HepG2 (cell line): Measurements from ENCODE around the gene PHLDB1. TPM values are rescaled to one million over a fixed set of nuclear protein-coding genes. Genes with fewer than 3 reads are reported as not detected.

ENCODE experiments used
- ATAC-seq: fragments of 200-7000 bp; cut with Tn5 transposase; 3 replicates; pipeline ENCODE4 v1.9.1; 2020; ENCODE audit warnings: mild to moderate bottlenecking, moderate library complexity
- BruUV-seq: library from RNA; stranded (reverse); fragments of 400-500 nt; replicated peaks from 2 replicates; lab custom pipeline; 2021; lab: Mats Ljungman, UMichigan
- CTCF ChIA-PET: fragments of 300-600 bp; formaldehyde crosslinking; extraction: SDS; loops from one replicate; lab custom pipeline; 2021; ENCODE audit warnings: low total read pairs, inconsistent platforms, low intra/inter-chr PET ratio; lab: Yijun Ruan, JAX
- POLR2A ChIA-PET: fragments of 350-600 bp; sonication (Branson Sonifier 250); formaldehyde crosslinking; loops from one replicate; lab custom pipeline; 2020; ENCODE audit warnings: antibody characterized with exemption, inconsistent platforms; lab: Yijun Ruan, JAX
- DNase-seq: peaks from one replicate; pipeline ENCODE4 v3.0.0-alpha.2; 2015; ENCODE audit warnings: low spot score
- FAIRE-seq: peaks from 3 replicates; lab custom pipeline; 2011; peaks lifted over from hg19 to GRCh38; lab: Jason Lieb, UNC
- H2AFZ ChIP-seq: one replicate; pipeline ENCODE4 v1.6.1; 2011; ENCODE audit warnings: low read length, inconsistent platforms
- H3K27ac ChIP-seq: fragments of 300-600 bp; 3 replicates; pipeline ENCODE4 v1.8.0; 2011; ENCODE audit warnings: mixed run types, mild to moderate bottlenecking, mixed read lengths, low read length, inconsistent platforms; ENCODE audit not compliant: insufficient read depth; ENCODE audit errors: extremely low read length
- H3K27me3 ChIP-seq, 2 experiments: fragments of 200-600 bp in 1 of 2; 2 replicates in 1 of 2; 3 replicates in 1 of 2; pipeline versions ENCODE4 v1.6.0 to v1.8.0; 2011; ENCODE audit warnings: low read length in 2 of 2, mild to moderate bottlenecking in 2 of 2, moderate library complexity in 2 of 2, inconsistent platforms in 1 of 2; ENCODE audit not compliant: insufficient read depth in 2 of 2, control insufficient read depth in 1 of 2
- H3K36me3 ChIP-seq, 2 experiments: fragments of 200-600 bp in 1 of 2; replicated peaks in 1 of 2; 2 replicates in 1 of 2; 3 replicates in 1 of 2; pipeline versions ENCODE4 v1.5.1 to v1.8.0; 2011; ENCODE audit warnings: low read length in 2 of 2, inconsistent platforms in 1 of 2; ENCODE audit not compliant: insufficient read depth in 2 of 2, control insufficient read depth in 1 of 2
- H3K4me1 ChIP-seq: 2 replicates; pipeline ENCODE4 v1.5.1; 2012; ENCODE audit warnings: low read length, inconsistent platforms; ENCODE audit not compliant: insufficient read depth
- H3K4me2 ChIP-seq: 2 replicates; pipeline ENCODE4 v1.6.0; 2011; ENCODE audit warnings: low read depth, low read length, inconsistent platforms
- H3K4me3 ChIP-seq, 3 experiments: fragments of 200-600 bp in 1 of 3; sonication (generic), shearing (Covaris generic) in 1 of 3; replicated peaks in 1 of 3; 2 replicates each; pipeline ENCODE4 v1.5.1; 2011 to 2016; ENCODE audit warnings: low read length in 3 of 3, inconsistent platforms in 2 of 3, low read depth in 2 of 3, mild to moderate bottlenecking in 2 of 3, control low read depth in 1 of 3, mixed read lengths in 1 of 3; ENCODE audit not compliant: insufficient read depth in 1 of 3
- H3K79me2 ChIP-seq: one replicate; pipeline ENCODE4 v1.6.1; 2011; ENCODE audit warnings: low read length, inconsistent platforms; ENCODE audit not compliant: insufficient read depth
- H3K9ac ChIP-seq: 2 replicates; pipeline ENCODE4 v1.6.0; 2011; ENCODE audit warnings: mild to moderate bottlenecking, low read depth, low read length, inconsistent platforms; ENCODE audit not compliant: insufficient read depth
- H3K9me3 ChIP-seq: 2 replicates; pipeline ENCODE4 v1.5.1; 2012; ENCODE audit warnings: mild to moderate bottlenecking, low read length
- H4K20me1 ChIP-seq: 2 replicates; pipeline ENCODE4 v1.6.0; 2011; ENCODE audit warnings: inconsistent platforms, mild to moderate bottlenecking, low read length, moderate library complexity; ENCODE audit not compliant: insufficient read depth
- BCL6 ChIP-seq: IDR thresholded peaks from 2 replicates; pipeline ENCODE4 v1.6.1; 2016; ENCODE audit warnings: missing genetic modification reagents, missing compliant biosample characterization
- CEBPZ ChIP-seq: IDR thresholded peaks from 2 replicates; pipeline ENCODE4 v1.6.1; 2012; ENCODE audit warnings: low read length, improper control_type of control experiment
- FOXC1 ChIP-seq: sonication (generic); formaldehyde crosslinking; IDR thresholded peaks from 2 replicates; pipeline ENCODE4 v1.8.0; 2022; ENCODE audit warnings: mild to moderate bottlenecking, missing genetic modification reagents, borderline replicate concordance
- IKZF5 ChIP-seq: IDR thresholded peaks from 2 replicates; pipeline ENCODE4 v1.6.1; 2018; ENCODE audit warnings: missing genetic modification reagents, mild to moderate bottlenecking, missing compliant biosample characterization
- MIER2 ChIP-seq: IDR thresholded peaks from 2 replicates; pipeline ENCODE4 v1.6.1; 2016; ENCODE audit warnings: missing biosample characterization, missing genetic modification reagents
- POGZ ChIP-seq: sonication (generic); formaldehyde crosslinking; IDR thresholded peaks from 2 replicates; pipeline ENCODE4 v1.4.0; 2020; ENCODE audit warnings: mild to moderate bottlenecking, missing genetic modification reagents
- SYNCRIP ChIP-seq: fragments of 200-400 bp; formaldehyde crosslinking; IDR thresholded peaks from 2 replicates; pipeline ENCODE4 v1.6.1; 2018; ENCODE audit warnings: mild to moderate bottlenecking, low read depth, low read length; ENCODE audit not compliant: insufficient read depth
- XRCC5 ChIP-seq: fragments of 200-400 bp; formaldehyde crosslinking; optimal IDR thresholded peaks from 2 replicates; pipeline ENCODE3; 2017; ENCODE audit warnings: mild to moderate bottlenecking, low read length
- ZNF20 ChIP-seq: sonication (generic); formaldehyde crosslinking; IDR thresholded peaks from 2 replicates; pipeline ENCODE4 v1.4.0; 2020; ENCODE audit warnings: mild to moderate bottlenecking, moderate library complexity, missing genetic modification reagents
- ZNF296 ChIP-seq: sonication (generic); formaldehyde crosslinking; conservative IDR thresholded peaks from 2 replicates; pipeline ENCODE4 v1.5.0; 2020; ENCODE audit warnings: mild to moderate bottlenecking, missing genetic modification reagents
- ZNF605 ChIP-seq: sonication (generic); formaldehyde crosslinking; IDR thresholded peaks from 2 replicates; pipeline ENCODE4 v1.8.0; 2022; ENCODE audit warnings: mild to moderate bottlenecking, missing genetic modification reagents
- ZNF781 ChIP-seq: sonication (generic); formaldehyde crosslinking; IDR thresholded peaks from 2 replicates; pipeline ENCODE4 v1.5.1; 2020; ENCODE audit warnings: borderline replicate concordance, mild to moderate bottlenecking, missing genetic modification reagents; ENCODE audit errors: not compliant biosample characterization
- ZSCAN20 ChIP-seq: sonication (generic); formaldehyde crosslinking; IDR thresholded peaks from 2 replicates; pipeline ENCODE4 v1.4.0; 2020; ENCODE audit warnings: missing genetic modification reagents, mild to moderate bottlenecking, borderline replicate concordance
- WGBS: methylation state at CpG from one replicate; pipeline ENCODE4 v1.1.6; 2017; ENCODE audit warnings: low lambda C conversion rate; 5-methylcytosine and 5-hydroxymethylcytosine counted together
- in situ Hi-C: cut with HindIII; loops from 2 replicates; pipeline ENCODE4 v1.10.0; 2017; ENCODE audit warnings: low pct_unique_long_range_greater_than_20kb; ENCODE audit not compliant: extremely low pct_ligation_motif_present
- intact Hi-C: fragments of 100-400 bp; cut with micrococcal nuclease; formaldehyde crosslinking; loops from one replicate; pipeline ENCODE4 v1.10.0; 2022; ENCODE audit not compliant: unreplicated experiment
- polyA plus RNA-seq, 8 experiments: library from polyadenylated mRNA; depleted of rRNA in 3 of 8; stranded (reverse) in 7 of 8; unstranded in 1 of 8; fragments of >200 nt; fragmentation: Illumina TruSeq in 4 of 8; extraction: Trizol in 4 of 8; gene quantifications; 2 replicates each; pipeline versions ENCODE4 v1.2.1 to v1.2.3, GENCODE V29; 2011 to 2016; ENCODE audit warnings: low read depth in 4 of 8, missing spikeins in 1 of 8, mixed read lengths in 1 of 8; ENCODE audit not compliant: insufficient read depth in 1 of 8
- total RNA-seq, 5 experiments: library from RNA; depleted of rRNA; stranded (reverse); fragments of >200 nt; fragmentation: Illumina TruSeq; extraction: Trizol; gene quantifications; 2 replicates each; pipeline ENCODE4 v1.2.3, GENCODE V29; 2016; ENCODE audit warnings: low read depth in 1 of 5

PHLDB1 gene
- total and polyA plus RNA-seq, 2 of the 13 experiments (the other 11 are each of a cell fraction or from before 2014, with no cell fraction given): 13.8 to 14.2 TPM

GRCh38 chr11:118663381-118663780 is 56.0 kb downstream of the PHLDB1 start:
- CTCF ChIA-PET: no interaction called here
- Histone ChIP-seq H2AFZ (no peak overlapping the region), H3K79me2 (no peaks in the 10 kb centered on the region), H3K27ac (no peak overlapping the region), H3K4me1 (peaks cover 32% of the 10 kb centered on the region), H4K20me1 (no peaks in the 10 kb centered on the region), H3K4me2 (no peak overlapping the region), H3K36me3 (no peaks in the 10 kb centered on the region), H3K4me3 (no peak overlapping the region), H3K27me3 (no peaks in the 10 kb centered on the region), H3K9me3 (no peaks in the 10 kb centered on the region), H3K9ac (no peak overlapping the region)
- no peak for DNase-seq
- POLR2A ChIA-PET: interaction anchor here (0.6 to 1.7 kb wide), 2 partner anchors 10 to 43 kb away, joined by 3 to 6 read pairs; no protein-coding TSS in a partner anchor
- in situ Hi-C loops (no loop called here), intact Hi-C loops (no loop called here)
- no peak for TF ChIP-seq BCL6 (CRISPR knock-in tag)
- no peak for TF ChIP-seq IKZF5
- no peak for TF ChIP-seq FOXC1 (CRISPR knock-in tag)
- TF ChIP-seq MIER2 (CRISPR knock-in tag): no peak
- no peak for TF ChIP-seq ZNF296 (CRISPR knock-in tag)
- no peak for TF ChIP-seq CEBPZ
- TF ChIP-seq XRCC5: no peak
- TF ChIP-seq POGZ: no peak
- no peak for TF ChIP-seq SYNCRIP
- no peak for TF ChIP-seq ZSCAN20 (CRISPR knock-in tag)
- TF ChIP-seq ZNF605 (CRISPR knock-in tag): no peak
- no peak for TF ChIP-seq ZNF781
- TF ChIP-seq ZNF20 (CRISPR knock-in tag): no peak
- ATAC-seq: no peak
- 79% methylated on average over 3 of the region's 4 CpGs for WGBS
- no peak for FAIRE-seq
- no TSS peak for BruUV-seq
